CD4-positive, alpha-beta T cell treated with Interleukin-1 beta for 1 hour (primary cell): Measurements from ENCODE around the gene OSBPL1A.

Experiments
- DNase-seq, 2 donors: peaks; one replicate each; pipeline ENCODE4 v3.0.0-alpha.2; 2020 to 2022

Gene OSBPL1A

GRCh38 chr18:24115628-24116027 is 282.0 kb downstream of the OSBPL1A start:
- no peak for DNase-seq

GRCh38 chr18:24114924-24115549 is 282.6 kb downstream of the OSBPL1A start:
- DNase-seq, result no peak

DNA sequence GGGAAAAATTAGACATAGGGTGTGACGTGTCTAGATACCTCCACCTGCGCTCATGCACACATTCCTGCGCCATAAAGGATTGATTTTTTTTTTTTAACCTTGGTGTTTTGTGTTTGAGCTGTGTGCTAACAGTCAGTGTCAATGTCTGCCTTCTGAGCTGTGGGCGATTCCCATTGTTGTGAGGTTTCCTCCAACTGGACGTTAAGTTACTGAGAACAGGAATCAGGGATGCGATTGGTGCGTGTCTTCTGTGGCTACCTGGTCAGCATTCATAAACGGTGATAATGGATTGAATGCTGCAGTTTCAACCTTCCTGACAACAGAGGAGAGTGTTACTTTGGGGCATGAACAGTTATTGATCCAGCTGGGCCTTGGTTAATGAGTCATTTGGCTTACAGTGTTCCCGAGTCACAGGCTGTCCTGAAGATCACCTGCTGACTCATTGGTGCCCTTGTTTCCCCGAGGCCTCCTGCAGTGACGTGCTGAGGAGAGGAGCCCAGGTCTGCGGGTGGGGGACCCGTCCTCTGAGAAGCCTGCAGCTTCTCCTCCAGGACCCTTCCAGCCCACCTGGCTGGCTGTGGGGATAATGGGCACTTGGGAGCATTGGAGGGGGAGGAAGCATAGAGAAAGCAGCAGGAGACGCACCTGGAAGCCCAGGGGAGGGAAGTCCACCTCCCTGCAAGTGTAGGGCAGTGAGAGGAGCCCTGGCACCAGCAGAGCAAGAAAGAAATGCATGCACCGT is 284.6 kb downstream of the OSBPL1A start:
- DNase-seq, result no peak

- DNase-seq, result no peak
Measured at GRCh38 chr18:24112464-24112863, 285.2 kb downstream of the OSBPL1A start.
